AG09319 (cell line): ENCODE data around the gene DUOXA1.
A peak's percentile ranks its signal among the peaks of the same experiment; 100 is the strongest.

Source experiments
- DNase-seq: peaks from one replicate; pipeline ENCODE4 v3.0.0-alpha.2; 2010; ENCODE audit warnings: low read depth; ENCODE audit errors: extremely low read depth
- CTCF ChIP-seq: IDR thresholded peaks from 2 replicates; pipeline ENCODE4 v1.5.1; 2011; ENCODE audit warnings: low read depth, mild to moderate bottlenecking, inconsistent platforms, low read length, moderate library complexity

The DUOXA1 gene

DNA sequence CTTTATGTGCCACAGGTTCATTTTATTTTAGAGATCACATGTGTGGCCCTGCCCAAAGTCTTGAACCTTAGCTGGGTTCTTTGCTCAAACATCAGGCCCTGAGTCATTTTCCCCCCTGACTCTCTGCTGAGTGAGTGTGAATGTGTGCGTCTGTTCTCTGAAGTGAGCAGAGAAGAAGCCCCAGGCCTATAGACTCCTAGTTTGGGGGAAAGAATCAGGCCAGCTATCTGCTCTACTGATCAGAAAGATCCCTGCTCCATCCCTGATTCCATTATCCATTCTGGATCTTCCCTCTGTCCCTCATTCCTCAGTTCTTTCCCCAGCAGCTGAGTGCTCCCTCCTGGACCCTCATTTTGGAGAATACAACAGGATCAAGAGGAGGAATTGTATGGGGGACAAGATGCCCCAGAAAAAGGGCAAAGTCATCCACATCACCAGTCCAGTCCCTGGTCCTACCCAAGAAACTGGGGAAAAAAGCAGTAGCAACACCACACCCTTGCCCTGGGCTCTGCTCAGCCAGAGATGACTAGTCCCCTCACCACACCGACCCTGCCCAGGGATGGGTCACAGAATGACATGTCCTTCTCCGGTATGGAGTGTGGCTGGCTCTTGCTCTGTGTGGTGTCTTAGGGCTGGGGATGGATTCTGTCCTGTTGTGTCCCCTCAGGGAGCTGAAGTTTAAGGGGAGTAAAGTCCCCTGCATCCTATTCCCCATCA, 3.3 kb upstream of the DUOXA1 start:
- no peak for TF ChIP-seq CTCF

GRCh38 chr15:45131510-45131909, 1.8 kb upstream of the DUOXA1 start:
- TF ChIP-seq CTCF, result no peak
- no peak for DNase-seq

More for the DNA sequence above, 3.3 kb upstream of the DUOXA1 start:
- no peak for DNase-seq

GRCh38 chr15:45130291-45131000, 767 bp upstream of the DUOXA1 start:
- DNase-seq, result no peak
- TF ChIP-seq CTCF, result no peak

DNA sequence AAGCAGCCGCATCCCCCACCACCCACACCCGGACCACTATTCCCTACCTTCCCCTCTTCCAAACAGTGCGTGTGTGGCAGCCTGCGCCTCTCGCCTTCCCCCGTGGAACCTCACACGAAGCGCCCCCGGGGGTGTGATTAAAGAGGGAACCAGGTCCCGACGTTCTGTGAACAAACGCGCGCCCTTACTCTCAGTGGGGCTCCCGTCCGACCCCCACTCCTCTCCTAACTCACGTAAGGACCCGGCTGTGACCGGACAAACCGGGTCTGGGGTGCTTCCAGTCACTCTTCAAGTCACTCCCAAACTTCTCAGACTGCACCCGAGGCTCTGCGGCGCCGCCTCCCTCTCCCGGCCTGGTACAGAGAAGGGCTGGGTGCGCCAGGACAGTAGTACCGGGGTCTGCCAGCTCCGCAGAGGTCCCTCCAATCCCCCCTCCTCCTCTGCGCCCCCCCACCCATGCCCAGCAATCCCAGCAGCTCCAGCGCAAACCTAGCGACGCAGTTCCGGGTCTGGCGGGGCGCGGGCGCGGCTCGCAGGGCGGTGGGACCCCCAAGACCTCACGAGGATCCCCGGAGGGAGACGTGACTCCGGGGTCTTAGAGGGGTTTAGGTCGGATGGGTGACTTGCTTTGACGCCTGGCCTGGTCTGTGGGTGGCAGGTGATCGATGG, 574 bp downstream of the DUOXA1 start:
- no peak for TF ChIP-seq CTCF
- no peak for DNase-seq

DNA sequence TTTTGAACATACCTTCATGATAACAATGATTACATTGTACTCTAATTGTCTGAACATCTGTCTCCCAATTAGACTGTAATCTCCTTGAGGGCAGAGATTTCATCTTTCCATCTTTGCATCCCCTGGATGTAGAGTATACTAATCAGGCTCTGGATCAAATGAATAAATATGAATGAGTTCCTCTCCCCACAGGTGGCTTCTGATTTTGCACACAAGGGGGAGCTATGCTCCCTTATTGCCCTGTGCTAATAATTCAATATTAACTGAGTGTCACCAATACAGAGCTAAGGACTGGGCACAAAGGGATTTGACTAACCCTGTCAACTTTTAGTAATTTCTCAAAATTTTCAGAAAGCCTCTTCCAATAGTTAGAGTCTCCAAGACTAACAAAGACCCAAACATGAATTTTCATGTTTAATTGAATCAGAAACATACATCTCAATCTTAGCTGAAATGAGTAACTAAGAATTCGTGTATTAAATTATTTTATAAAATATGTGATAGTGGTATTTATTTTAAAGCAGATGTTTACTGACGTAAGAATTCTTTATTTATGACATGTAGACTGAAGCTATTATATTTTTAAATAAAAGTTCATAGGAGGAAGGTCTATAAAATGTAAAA, 3.0 kb downstream of the DUOXA1 start:
- no peak for DNase-seq
- TF ChIP-seq CTCF, result peak; percentile 59

DNA sequence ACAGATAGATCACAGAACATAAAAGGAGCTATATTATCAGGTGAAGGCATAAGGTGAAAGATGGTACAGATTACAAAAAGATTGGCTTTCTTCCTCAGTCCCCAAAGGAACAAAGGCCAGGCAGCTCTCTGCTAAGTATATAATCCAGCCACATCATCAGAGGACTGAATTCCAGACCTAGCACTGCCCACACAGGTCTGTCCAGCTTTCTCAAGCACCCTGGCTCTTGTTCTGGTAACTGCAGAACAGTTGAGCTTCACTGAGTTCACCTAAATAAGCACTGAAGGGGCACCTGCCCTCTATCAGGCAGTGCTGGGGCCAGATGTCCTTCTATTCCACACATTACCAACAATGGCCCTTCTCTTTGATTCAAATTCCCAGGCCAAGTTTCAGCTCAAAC, 6.3 kb downstream of the DUOXA1 start:
- no peak for TF ChIP-seq CTCF
- DNase-seq, result no peak
